ENCODE results near the gene ACIN1. TPM values are rescaled to one million over a fixed set of nuclear protein-coding genes. Genes with fewer than 3 reads are reported as not detected.
A peak's percentile ranks its signal among the peaks of the same experiment; 100 is the strongest.

The ACIN1 gene
- total RNA-seq, 1 donor from 2014 or later = 137 TPM

GRCh38 chr14:23035303-23036144 lies 59.4 kb downstream of the ACIN1 start:
- H3K4me3 Mint-ChIP-seq (ENCODE audit: unreplicated experiment) = peak overlapping the region; percentile 94
- no peak for DNase-seq (ENCODE audit: low spot score)

GRCh38 chr14:23034498-23035302 lies 60.2 kb downstream of the ACIN1 start, which contains the start of gene PSMB5:
Gene PSMB5 (minus strand): TSS chr14:23034900. CDS start chr14:23034881, 19 bp downstream.
- peaks cover 30% of the 10 kb centered on the region for H3K4me1 Mint-ChIP-seq (ENCODE audit: low read depth)
- peak within 1 kb of the TSS; percentile 94 for H3K4me3 Mint-ChIP-seq (ENCODE audit: unreplicated experiment)
- H3K27ac Mint-ChIP-seq (ENCODE audit: unreplicated experiment) = peak within 1 kb of the TSS; percentile 96
- no peak for DNase-seq (ENCODE audit: low spot score)
- no peaks in the 10 kb centered on the region for H3K9me3 Mint-ChIP-seq (ENCODE audit: low read depth)
- H3K27me3 Mint-ChIP-seq (ENCODE audit: low read depth) = no peaks in the 10 kb centered on the region
- peaks cover 13% of the 10 kb centered on the region for H3K36me3 Mint-ChIP-seq (ENCODE audit: low read depth)
- TF ChIP-seq CTCF (IDR thresholded peaks at IDR 0.05) = peak; percentile 31

More at GRCh38 chr14:23035303-23036144, 59.4 kb downstream of the ACIN1 start:
- H3K27ac Mint-ChIP-seq (ENCODE audit: unreplicated experiment) = peak overlapping the region; percentile 96
- no peak for TF ChIP-seq CTCF (IDR thresholded peaks at IDR 0.05)
- peaks cover 13% of the 10 kb centered on the region for H3K36me3 Mint-ChIP-seq (ENCODE audit: low read depth)
- peaks cover 30% of the 10 kb centered on the region for H3K4me1 Mint-ChIP-seq (ENCODE audit: low read depth)
- no peaks in the 10 kb centered on the region for H3K27me3 Mint-ChIP-seq (ENCODE audit: low read depth)
- H3K9me3 Mint-ChIP-seq (ENCODE audit: low read depth) = no peaks in the 10 kb centered on the region

GRCh38 chr14:23033801-23034497 lies 61.0 kb downstream of the ACIN1 start:
- peaks cover 16% of the 10 kb centered on the region for H3K36me3 Mint-ChIP-seq (ENCODE audit: low read depth)
- TF ChIP-seq CTCF (IDR thresholded peaks at IDR 0.05) = no peak
- no peaks in the 10 kb centered on the region for H3K27me3 Mint-ChIP-seq (ENCODE audit: low read depth)
- DNase-seq (ENCODE audit: low spot score) = no peak
- H3K4me1 Mint-ChIP-seq (ENCODE audit: low read depth) = peaks cover 35% of the 10 kb centered on the region
- H3K4me3 Mint-ChIP-seq (ENCODE audit: unreplicated experiment) = peak overlapping the region; percentile 94
- peak overlapping the region; percentile 96 for H3K27ac Mint-ChIP-seq (ENCODE audit: unreplicated experiment)
- H3K9me3 Mint-ChIP-seq (ENCODE audit: low read depth) = no peaks in the 10 kb centered on the region

GRCh38 chr14:23033251-23033727 lies 61.6 kb downstream of the ACIN1 start:
- peaks cover 36% of the 10 kb centered on the region for H3K4me1 Mint-ChIP-seq (ENCODE audit: low read depth)
- H3K4me3 Mint-ChIP-seq (ENCODE audit: unreplicated experiment) = peak overlapping the region; percentile 94
- H3K36me3 Mint-ChIP-seq (ENCODE audit: low read depth) = peaks cover 19% of the 10 kb centered on the region
- H3K9me3 Mint-ChIP-seq (ENCODE audit: low read depth) = no peaks in the 10 kb centered on the region
- peak overlapping the region; percentile 96 for H3K27ac Mint-ChIP-seq (ENCODE audit: unreplicated experiment)
- no peak for TF ChIP-seq CTCF (IDR thresholded peaks at IDR 0.05)
- no peaks in the 10 kb centered on the region for H3K27me3 Mint-ChIP-seq (ENCODE audit: low read depth)
- no peak for DNase-seq (ENCODE audit: low spot score)
